ENCODE results near the gene FER.
"Not testable (repeated sequence)": the region's sequence is repeated elsewhere in the genome, so short reads cannot be mapped to it uniquely, and the experiment has no call there.

FER gene

GRCh38 chr5:108747774-108748400 is at the start of gene FER:
Gene FER, plus strand, starts transcription at chr5:108747897. Its CDS starts 50,286 bp downstream, at chr5:108798183.
- DNase-seq: peak; percentile 6 to 15

- DNase-seq: not testable (repeated sequence)
Observed at GRCh38 chr5:108700388-108700787, 47.3 kb upstream of the FER start.

- DNase-seq: no peak
Observed at GRCh38 chr5:108700930-108701329, 46.8 kb upstream of the FER start.

GRCh38 chr5:108702546-108702945 is 45.2 kb upstream of the FER start:
- no peak for DNase-seq

GRCh38 chr5:108703313-108703712 is 44.4 kb upstream of the FER start:
- no peak for DNase-seq

GRCh38 chr5:108707141-108707540 is 40.6 kb upstream of the FER start:
- DNase-seq: no peak

GRCh38 chr5:108711898-108712297 is 35.8 kb upstream of the FER start:
- no peak for DNase-seq

- DNase-seq: no peak
Observed at GRCh38 chr5:108715408-108715807, 32.3 kb upstream of the FER start.

- no peak for DNase-seq
Observed at GRCh38 chr5:108720391-108720790, 27.3 kb upstream of the FER start.

GRCh38 chr5:108726446-108727235 is 21.1 kb upstream of the FER start:
- no peak for DNase-seq

- no peak for DNase-seq
Observed at GRCh38 chr5:108727236-108727650, 20.5 kb upstream of the FER start.

GRCh38 chr5:108727651-108728565 is 19.8 kb upstream of the FER start:
- peak; percentile 19 to 27 for DNase-seq

- peak in 1 of 2 donors; percentile 34 for DNase-seq
Observed at GRCh38 chr5:108728566-108729241, 19.0 kb upstream of the FER start.

- no peak for DNase-seq
Observed at GRCh38 chr5:108729242-108729615, 18.5 kb upstream of the FER start.

- DNase-seq: no peak
Observed at GRCh38 chr5:108730617-108731340, 16.9 kb upstream of the FER start.

- DNase-seq: no peak
Observed at GRCh38 chr5:108735790-108736189, 11.9 kb upstream of the FER start.

GRCh38 chr5:108736855-108737254 is 10.8 kb upstream of the FER start:
- no peak for DNase-seq

- no peak for DNase-seq
Observed at GRCh38 chr5:108739376-108739775, 8.3 kb upstream of the FER start.

GRCh38 chr5:108739906-108740305 is 7.8 kb upstream of the FER start:
- DNase-seq: no peak

GRCh38 chr5:108743319-108743718 is 4.4 kb upstream of the FER start:
- no peak for DNase-seq

- no peak for DNase-seq
Observed at GRCh38 chr5:108743846-108744245, 3.9 kb upstream of the FER start.

GRCh38 chr5:108747111-108747773 is 455 bp upstream of the FER start:
- no peak for DNase-seq
